ENCODE data around the gene RPL39.

DNA sequence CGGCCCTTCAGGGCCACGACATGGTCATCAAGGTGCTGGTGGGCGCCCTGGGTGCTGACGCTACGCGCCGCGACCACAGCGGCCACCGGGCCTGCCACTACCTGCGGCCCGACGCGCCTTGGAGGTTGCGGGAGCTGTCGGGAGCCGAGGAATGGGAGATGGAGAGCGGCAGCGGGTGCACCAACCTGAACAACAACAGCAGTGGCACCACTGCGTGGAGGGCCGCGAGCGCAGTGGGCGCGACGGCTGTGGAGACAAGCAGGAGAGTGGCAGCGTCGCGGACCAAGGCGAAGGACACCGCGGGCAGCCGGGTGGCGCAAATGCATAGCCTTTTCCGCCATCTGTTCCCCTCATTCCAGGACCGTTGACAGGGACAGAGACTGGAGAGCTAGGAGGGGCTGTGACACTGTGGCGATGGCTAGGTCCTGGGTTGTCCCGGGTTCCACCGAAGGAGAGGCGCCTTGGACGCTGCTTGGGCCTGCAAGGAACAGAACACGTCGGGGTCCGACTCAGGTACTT, 32.1 kb downstream of the RPL39 start:
- TF ChIP-seq, protein P1, sequence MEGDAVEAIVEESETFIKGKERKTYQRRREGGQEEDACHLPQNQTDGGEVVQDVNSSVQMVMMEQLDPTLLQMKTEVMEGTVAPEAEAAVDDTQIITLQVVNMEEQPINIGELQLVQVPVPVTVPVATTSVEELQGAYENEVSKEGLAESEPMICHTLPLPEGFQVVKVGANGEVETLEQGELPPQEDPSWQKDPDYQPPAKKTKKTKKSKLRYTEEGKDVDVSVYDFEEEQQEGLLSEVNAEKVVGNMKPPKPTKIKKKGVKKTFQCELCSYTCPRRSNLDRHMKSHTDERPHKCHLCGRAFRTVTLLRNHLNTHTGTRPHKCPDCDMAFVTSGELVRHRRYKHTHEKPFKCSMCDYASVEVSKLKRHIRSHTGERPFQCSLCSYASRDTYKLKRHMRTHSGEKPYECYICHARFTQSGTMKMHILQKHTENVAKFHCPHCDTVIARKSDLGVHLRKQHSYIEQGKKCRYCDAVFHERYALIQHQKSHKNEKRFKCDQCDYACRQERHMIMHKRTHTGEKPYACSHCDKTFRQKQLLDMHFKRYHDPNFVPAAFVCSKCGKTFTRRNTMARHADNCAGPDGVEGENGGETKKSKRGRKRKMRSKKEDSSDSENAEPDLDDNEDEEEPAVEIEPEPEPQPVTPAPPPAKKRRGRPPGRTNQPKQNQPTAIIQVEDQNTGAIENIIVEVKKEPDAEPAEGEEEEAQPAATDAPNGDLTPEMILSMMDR (IDR thresholded peaks at IDR 0.05), result no peak
- TF ChIP-seq POLR2AphosphoS5 (IDR thresholded peaks at IDR 0.05) (no peak), POLR2A (IDR thresholded peaks at IDR 0.05) (no peak)
